NT2/D1 (cell line): ENCODE results near the gene CHAF1A.

Experiments
- SUZ12 ChIP-seq: IDR thresholded peaks from 2 replicates; pipeline ENCODE4 v1.6.1; 2011; ENCODE audit not compliant: insufficient read length, insufficient read depth; ENCODE audit errors: extremely low read depth
- YY1 ChIP-seq: IDR thresholded peaks from 2 replicates; pipeline ENCODE4 v1.6.1; 2011; ENCODE audit not compliant: insufficient read length, insufficient read depth
- ZNF274 ChIP-seq: IDR thresholded peaks from 2 replicates; pipeline ENCODE4 v1.6.1; 2011; ENCODE audit warnings: mild to moderate bottlenecking, low read depth, low read length

- no peak for TF ChIP-seq SUZ12
- TF ChIP-seq ZNF274: no peak
- no peak for TF ChIP-seq YY1
Observed at GRCh38 chr19:4365341-4365740, 37.1 kb upstream of the CHAF1A start.
